H9 (cell line): Measurements from ENCODE around the gene RAB35. TPM values are rescaled to one million over a fixed set of nuclear protein-coding genes. Genes with fewer than 3 reads are reported as not detected.
A peak's percentile ranks its signal among the peaks of the same experiment; 100 is the strongest.

ENCODE experiments used
- DNase-seq: peaks from one replicate; pipeline ENCODE4 v3.0.0-alpha.2; 2017
- H2AFZ ChIP-seq: one replicate; pipeline ENCODE4 v1.6.1; 2013; ENCODE audit warnings: mild to moderate bottlenecking, low read length, control low read depth, moderate library complexity
- H2AK5ac ChIP-seq: 2 replicates; pipeline ENCODE4 v1.6.1; 2013; ENCODE audit warnings: low read length, control low read depth, mixed read lengths; ENCODE audit not compliant: insufficient read length
- H2BK120ac ChIP-seq: one replicate; pipeline ENCODE4 v1.6.1; 2013; ENCODE audit warnings: low read depth, mild to moderate bottlenecking, low read length, control low read depth, inconsistent platforms; ENCODE audit not compliant: poor library complexity, severe bottlenecking
- H2BK12ac ChIP-seq: 2 replicates; pipeline ENCODE4 v1.6.1; 2013; ENCODE audit warnings: low read length, control low read depth, mixed read lengths, low read depth; ENCODE audit not compliant: insufficient read length
- H2BK15ac ChIP-seq: 2 replicates; pipeline ENCODE4 v1.6.1; 2013; ENCODE audit warnings: low read depth, low read length, control low read depth
- H2BK20ac ChIP-seq: one replicate; pipeline ENCODE4 v1.6.1; 2013; ENCODE audit warnings: low read depth, mild to moderate bottlenecking, low read length, control low read depth, inconsistent platforms; ENCODE audit not compliant: poor library complexity, severe bottlenecking
- H2BK5ac ChIP-seq: 2 replicates; pipeline ENCODE4 v1.6.1; 2013; ENCODE audit warnings: low read length, control low read depth, mixed read lengths; ENCODE audit not compliant: insufficient read length
- H3K14ac ChIP-seq: 2 replicates; pipeline ENCODE4 v1.6.1; 2013; ENCODE audit warnings: low read length, control low read depth; ENCODE audit not compliant: insufficient read depth
- H3K18ac ChIP-seq: 2 replicates; pipeline ENCODE4 v1.6.1; 2013; ENCODE audit warnings: low read depth, mild to moderate bottlenecking, mixed read lengths, low read length, control low read depth; ENCODE audit not compliant: insufficient read length
- H3K23ac ChIP-seq: 2 replicates; pipeline ENCODE4 v1.6.1; 2013; ENCODE audit warnings: low read length, control low read depth, mixed read lengths, low read depth; ENCODE audit not compliant: insufficient read length
- H3K23me2 ChIP-seq: 2 replicates; pipeline ENCODE4 v1.6.1; 2013; ENCODE audit warnings: low read depth, mild to moderate bottlenecking, mixed read lengths, low read length, control low read depth; ENCODE audit not compliant: insufficient read length, poor library complexity, severe bottlenecking
- H3K27ac ChIP-seq: 2 replicates; pipeline ENCODE4 v1.5.1; 2013; ENCODE audit warnings: low read length, control low read depth, mixed read lengths, low read depth; ENCODE audit not compliant: insufficient read length
- H3K27me3 ChIP-seq: 2 replicates; pipeline ENCODE4 v1.6.1; 2013; ENCODE audit warnings: low read length, control low read depth, inconsistent platforms; ENCODE audit not compliant: insufficient read depth
- H3K4ac ChIP-seq: 2 replicates; pipeline ENCODE4 v1.6.1; 2013; ENCODE audit warnings: low read depth, mild to moderate bottlenecking, control low read depth, inconsistent platforms, low read length, moderate library complexity
- H3K4me1 ChIP-seq: 2 replicates; pipeline ENCODE4 v1.6.1; 2013; ENCODE audit warnings: low read length, control low read depth, inconsistent platforms; ENCODE audit not compliant: insufficient read depth
- H3K4me2 ChIP-seq: 2 replicates; pipeline ENCODE4 v1.6.1; 2013; ENCODE audit warnings: low read length, control low read depth, mixed read lengths; ENCODE audit not compliant: insufficient read length, insufficient read depth
- H3K56ac ChIP-seq: 2 replicates; pipeline ENCODE4 v1.6.1; 2013; ENCODE audit warnings: low read depth, mild to moderate bottlenecking, mixed read lengths, low read length, control low read depth; ENCODE audit not compliant: insufficient read length
- H3K79me1 ChIP-seq: 2 replicates; pipeline ENCODE4 v1.6.1; 2013; ENCODE audit warnings: low read depth, mild to moderate bottlenecking, moderate library complexity, low read length, control low read depth, inconsistent platforms; ENCODE audit not compliant: insufficient read depth, poor library complexity, severe bottlenecking
- H3K79me2 ChIP-seq: 2 replicates; pipeline ENCODE4 v1.6.1; 2013; ENCODE audit warnings: low read length, control low read depth, inconsistent platforms; ENCODE audit not compliant: insufficient read depth
- H3K9ac ChIP-seq: 2 replicates; pipeline ENCODE4 v1.6.1; 2013; ENCODE audit warnings: low read length, control low read depth, mixed read lengths; ENCODE audit not compliant: insufficient read length; ENCODE audit errors: extremely low read depth
- H3K9me3 ChIP-seq: one replicate; pipeline ENCODE4 v1.6.1; 2013; ENCODE audit warnings: low read depth, low read length, inconsistent platforms; ENCODE audit not compliant: control insufficient read depth
- H3T11ph ChIP-seq: one replicate; pipeline ENCODE4 v1.6.1; 2013; ENCODE audit warnings: mild to moderate bottlenecking, low read length, control low read depth, inconsistent platforms
- H4K20me1 ChIP-seq: one replicate; pipeline ENCODE4 v1.6.1; 2013; ENCODE audit not compliant: control insufficient read depth, insufficient read length, insufficient read depth
- H4K5ac ChIP-seq: 2 replicates; pipeline ENCODE4 v1.6.1; 2013; ENCODE audit warnings: low read depth, mild to moderate bottlenecking, mixed read lengths, low read length, control low read depth; ENCODE audit not compliant: insufficient read length
- H4K8ac ChIP-seq: replicated peaks from 2 replicates; pipeline ENCODE4 v1.6.1; 2013; ENCODE audit warnings: low read length, control low read depth, mixed read lengths, low read depth; ENCODE audit not compliant: insufficient read length
- H4K91ac ChIP-seq: 2 replicates; pipeline ENCODE4 v1.6.1; 2013; ENCODE audit warnings: low read depth, mild to moderate bottlenecking, moderate library complexity, mixed read lengths, low read length, control low read depth; ENCODE audit not compliant: insufficient read length
- H3K27ac Mint-ChIP-seq, 3 experiments: 2 replicates in 2 of 3; 3 replicates in 1 of 3; pipeline ENCODE4 v1.8.0; 2020 to 2021; ENCODE audit warnings: mixed read lengths in 3 of 3, mild to moderate bottlenecking in 1 of 3, moderate library complexity in 1 of 3
- H3K27me3 Mint-ChIP-seq: 2 replicates; pipeline ENCODE4 v1.8.0; 2021; ENCODE audit warnings: low read depth, mild to moderate bottlenecking, moderate library complexity, mixed read lengths
- H3K36me3 Mint-ChIP-seq, 3 experiments: 2 replicates in 2 of 3; 3 replicates in 1 of 3; pipeline ENCODE4 v1.8.0; 2020 to 2021; ENCODE audit warnings: low read depth in 3 of 3, mixed read lengths in 3 of 3; ENCODE audit not compliant: insufficient read depth in 1 of 3
- H3K4me1 Mint-ChIP-seq, 2 experiments: 2 replicates each; pipeline ENCODE4 v1.8.0; 2020; ENCODE audit warnings: mixed read lengths in 2 of 2
- H3K4me3 Mint-ChIP-seq, 2 experiments: 2 replicates in 1 of 2; 3 replicates in 1 of 2; pipeline ENCODE4 v1.8.0; 2020 to 2021; ENCODE audit warnings: mild to moderate bottlenecking in 2 of 2, mixed read lengths in 2 of 2, moderate library complexity in 1 of 2
- H3K9me3 Mint-ChIP-seq, 2 experiments: 2 replicates in 1 of 2; 3 replicates in 1 of 2; pipeline ENCODE4 v1.8.0; 2020; ENCODE audit warnings: mild to moderate bottlenecking in 2 of 2, mixed read lengths in 2 of 2, moderate library complexity in 1 of 2
- WGBS: extraction: QIAGEN DNeasy Blood & Tissue Kit; methylation state at CpG from one replicate; pipeline ENCODE4 v1.1.7; 2013; ENCODE audit warnings: missing lambda C conversion rate, low lambda C conversion rate, mixed read lengths; ENCODE audit not compliant: insufficient read length; ENCODE audit errors: extremely low coverage; 5-methylcytosine and 5-hydroxymethylcytosine counted together
- total RNA-seq: library from RNA; stranded (reverse); gene quantifications from 2 replicates; pipeline ENCODE4 v1.2.1, GENCODE V29; 2021
- TF ChIP-seq, protein P1 (sequence below): fragments of 200-600 bp; sonication (generic); conservative IDR thresholded peaks from 3 replicates; pipeline ENCODE4 v1.8.0; 2021; ENCODE audit warnings: antibody characterized with exemption, mild to moderate bottlenecking

The RAB35 gene
- total RNA-seq, 1 experiment from 2014 or later: 60.0 TPM

DNA sequence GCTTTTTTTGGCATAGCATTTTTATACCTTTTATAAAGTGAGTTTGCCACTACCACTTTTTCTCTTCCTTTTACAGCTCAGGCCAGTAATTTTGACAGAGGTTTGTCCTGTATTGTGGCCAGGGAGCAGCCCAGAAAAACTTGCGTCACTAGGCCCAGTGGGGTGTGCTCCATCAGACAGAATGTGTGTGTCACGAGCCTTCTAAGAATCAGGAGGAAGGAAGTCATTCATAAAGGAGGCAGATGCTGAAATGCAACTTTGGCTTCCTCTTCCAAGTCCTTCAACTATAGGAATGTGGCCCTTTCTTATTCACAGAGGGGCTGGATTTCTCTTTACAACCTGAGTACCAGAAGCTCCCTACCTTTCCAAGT is 10.1 kb upstream of the RAB35 start:
- no peaks in the 10 kb centered on the region for H3K23me2 ChIP-seq
- no peak for DNase-seq
- no peak overlapping the region for H2BK20ac ChIP-seq
- H3K27ac ChIP-seq: no peak overlapping the region
- H4K91ac ChIP-seq: no peak overlapping the region
- H3K9ac ChIP-seq: no peak overlapping the region
- peaks cover 12 to 20% of the 10 kb centered on the region in 2 experiments for H3K4me1 Mint-ChIP-seq
- no peak overlapping the region for H2BK15ac ChIP-seq
- H2BK120ac ChIP-seq: no peak overlapping the region
- no peak overlapping the region for H4K8ac ChIP-seq
- H3K27ac Mint-ChIP-seq: peak overlapping the region; percentile 52 to 82 (median 62); a peak in 4 of 7 replicates
- no peak overlapping the region for H3K14ac ChIP-seq
- TF ChIP-seq, protein P1, sequence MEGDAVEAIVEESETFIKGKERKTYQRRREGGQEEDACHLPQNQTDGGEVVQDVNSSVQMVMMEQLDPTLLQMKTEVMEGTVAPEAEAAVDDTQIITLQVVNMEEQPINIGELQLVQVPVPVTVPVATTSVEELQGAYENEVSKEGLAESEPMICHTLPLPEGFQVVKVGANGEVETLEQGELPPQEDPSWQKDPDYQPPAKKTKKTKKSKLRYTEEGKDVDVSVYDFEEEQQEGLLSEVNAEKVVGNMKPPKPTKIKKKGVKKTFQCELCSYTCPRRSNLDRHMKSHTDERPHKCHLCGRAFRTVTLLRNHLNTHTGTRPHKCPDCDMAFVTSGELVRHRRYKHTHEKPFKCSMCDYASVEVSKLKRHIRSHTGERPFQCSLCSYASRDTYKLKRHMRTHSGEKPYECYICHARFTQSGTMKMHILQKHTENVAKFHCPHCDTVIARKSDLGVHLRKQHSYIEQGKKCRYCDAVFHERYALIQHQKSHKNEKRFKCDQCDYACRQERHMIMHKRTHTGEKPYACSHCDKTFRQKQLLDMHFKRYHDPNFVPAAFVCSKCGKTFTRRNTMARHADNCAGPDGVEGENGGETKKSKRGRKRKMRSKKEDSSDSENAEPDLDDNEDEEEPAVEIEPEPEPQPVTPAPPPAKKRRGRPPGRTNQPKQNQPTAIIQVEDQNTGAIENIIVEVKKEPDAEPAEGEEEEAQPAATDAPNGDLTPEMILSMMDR: no peak
- no peak overlapping the region for H3T11ph ChIP-seq
- H3K4me2 ChIP-seq: no peak overlapping the region
- no peaks in the 10 kb centered on the region for H3K79me1 ChIP-seq
- H3K4me3 Mint-ChIP-seq: no peak overlapping the region
- WGBS: no CpG with 5 or more reads among the region's 2 CpGs
- no peak overlapping the region for H2AFZ ChIP-seq
- H3K27me3 ChIP-seq: no peaks in the 10 kb centered on the region
- H3K79me2 ChIP-seq: no peaks in the 10 kb centered on the region
- H4K20me1 ChIP-seq: no peaks in the 10 kb centered on the region
- H3K9me3 Mint-ChIP-seq: no peaks in the 10 kb centered on the region
- H3K23ac ChIP-seq: no peak overlapping the region
- no peak overlapping the region for H3K56ac ChIP-seq
- no peak overlapping the region for H2AK5ac ChIP-seq
- no peak overlapping the region for H3K18ac ChIP-seq
- no peaks in the 10 kb centered on the region for H3K27me3 Mint-ChIP-seq
- no peak overlapping the region for H3K4ac ChIP-seq
- H4K5ac ChIP-seq: no peak overlapping the region
- no peak overlapping the region for H2BK12ac ChIP-seq
- no peak overlapping the region for H2BK5ac ChIP-seq
- peaks cover 30 to 63% (median 47%) of the 10 kb centered on the region in 3 experiments; a peak in 6 of 7 replicates for H3K36me3 Mint-ChIP-seq
- peaks cover 3% of the 10 kb centered on the region; the same call in 1 of the 2 replicates for H3K4me1 ChIP-seq
- H3K9me3 ChIP-seq: no peaks in the 10 kb centered on the region
